ENCODE measurements around the gene NXPH1. TPM values are rescaled to one million over a fixed set of nuclear protein-coding genes. Genes with fewer than 3 reads are reported as not detected.

Gene NXPH1
- total and polyA plus RNA-seq, 7 donors: not detected

DNA sequence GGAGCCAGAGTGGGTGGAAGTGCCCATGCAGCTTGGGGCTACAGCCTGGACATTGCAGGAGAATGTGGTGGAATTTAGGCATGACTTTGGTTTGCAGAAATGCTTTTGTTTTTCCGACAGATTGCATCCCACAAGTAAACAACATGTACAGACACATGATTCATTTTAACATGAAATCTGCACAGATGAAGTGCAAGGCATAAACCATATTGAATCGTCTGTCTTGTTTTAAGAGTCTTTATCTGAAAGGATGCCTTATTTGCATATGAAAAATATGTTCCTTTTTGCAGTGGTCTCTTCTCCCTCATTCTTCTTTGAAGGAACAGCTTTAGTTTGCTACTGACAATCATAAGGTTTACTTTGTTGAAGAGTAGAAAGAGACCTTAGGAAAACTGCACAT, 94.9 kb downstream of the NXPH1 start:
- WGBS, 2 donors: 71 to 75% methylated on average over 2 of the region's 2 CpGs
- intact Hi-C loops (cut with DNase I): no loop called here
- Histone ChIP-seq H3K27me3 (no peaks in the 10 kb centered on the region), H3K4me3 (no peak overlapping the region), H3K27ac (no peak overlapping the region), H3K36me3 (no peaks in the 10 kb centered on the region), H3K4me1 (no peaks in the 10 kb centered on the region), H3K9me3 (peaks cover 0 to 10% (median 0%) of the 10 kb centered on the region in 4 donors)
- TF ChIP-seq POLR2AphosphoS5 (IDR thresholded peaks at IDR 0.05) (no peak), POLR2A (IDR thresholded peaks at IDR 0.05) (no peak), EP300 (IDR thresholded peaks at IDR 0.05) (no peak)
- TF ChIP-seq, protein P1, sequence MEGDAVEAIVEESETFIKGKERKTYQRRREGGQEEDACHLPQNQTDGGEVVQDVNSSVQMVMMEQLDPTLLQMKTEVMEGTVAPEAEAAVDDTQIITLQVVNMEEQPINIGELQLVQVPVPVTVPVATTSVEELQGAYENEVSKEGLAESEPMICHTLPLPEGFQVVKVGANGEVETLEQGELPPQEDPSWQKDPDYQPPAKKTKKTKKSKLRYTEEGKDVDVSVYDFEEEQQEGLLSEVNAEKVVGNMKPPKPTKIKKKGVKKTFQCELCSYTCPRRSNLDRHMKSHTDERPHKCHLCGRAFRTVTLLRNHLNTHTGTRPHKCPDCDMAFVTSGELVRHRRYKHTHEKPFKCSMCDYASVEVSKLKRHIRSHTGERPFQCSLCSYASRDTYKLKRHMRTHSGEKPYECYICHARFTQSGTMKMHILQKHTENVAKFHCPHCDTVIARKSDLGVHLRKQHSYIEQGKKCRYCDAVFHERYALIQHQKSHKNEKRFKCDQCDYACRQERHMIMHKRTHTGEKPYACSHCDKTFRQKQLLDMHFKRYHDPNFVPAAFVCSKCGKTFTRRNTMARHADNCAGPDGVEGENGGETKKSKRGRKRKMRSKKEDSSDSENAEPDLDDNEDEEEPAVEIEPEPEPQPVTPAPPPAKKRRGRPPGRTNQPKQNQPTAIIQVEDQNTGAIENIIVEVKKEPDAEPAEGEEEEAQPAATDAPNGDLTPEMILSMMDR (IDR thresholded peaks at IDR 0.05): no peak
- no peak for DNase-seq

- TF ChIP-seq POLR2A (IDR thresholded peaks at IDR 0.05) (no peak), EP300 (IDR thresholded peaks at IDR 0.05) (no peak), POLR2AphosphoS5 (IDR thresholded peaks at IDR 0.05) (no peak)
- TF ChIP-seq, protein P1 (IDR thresholded peaks at IDR 0.05): no peak
- Histone ChIP-seq H3K9me3 (no peaks in the 10 kb centered on the region), H3K4me1 (no peaks in the 10 kb centered on the region), H3K36me3 (no peaks in the 10 kb centered on the region), H3K27me3 (no peaks in the 10 kb centered on the region), H3K4me3 (no peak overlapping the region), H3K27ac (no peak overlapping the region)
- DNase-seq: no peak
- intact Hi-C loops (cut with DNase I): no loop called here
- 36 to 76% methylated on average over 2 of the region's 2 CpGs for WGBS, 2 donors
Observed at GRCh38 chr7:8531991-8532515, 98.6 kb downstream of the NXPH1 start.

DNA sequence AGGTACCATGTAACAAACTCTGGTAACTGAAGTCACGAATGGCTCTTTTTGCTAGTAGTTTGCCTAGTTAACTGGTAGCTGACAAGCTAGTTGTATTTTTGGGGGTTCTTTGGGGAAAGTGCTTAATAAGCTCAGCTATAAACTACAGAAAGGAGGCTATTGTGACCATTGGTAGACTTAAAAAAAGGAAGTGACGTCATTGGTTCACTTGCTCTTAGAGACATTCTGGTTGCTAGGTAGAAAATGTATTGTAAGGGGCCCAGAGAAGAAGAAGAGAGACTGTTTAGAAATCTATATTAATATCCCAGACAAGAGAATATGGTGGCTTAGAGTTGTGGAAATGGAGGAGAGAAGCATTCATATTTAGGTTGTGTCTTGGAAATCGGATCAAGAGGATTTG, 103.0 kb downstream of the NXPH1 start:
- no peak overlapping the region for H3K4me3 ChIP-seq
- WGBS, 2 donors: 85 to 88% methylated on average over 3 of the region's 3 CpGs
- TF ChIP-seq POLR2A (IDR thresholded peaks at IDR 0.05) (no peak), EP300 (IDR thresholded peaks at IDR 0.05) (no peak), POLR2AphosphoS5 (IDR thresholded peaks at IDR 0.05) (no peak)
- TF ChIP-seq, protein P1 (IDR thresholded peaks at IDR 0.05): no peak
- no peak overlapping the region for H3K27ac ChIP-seq
- no peaks in the 10 kb centered on the region for H3K9me3 ChIP-seq
- intact Hi-C loops (cut with DNase I): no loop called here
- no peaks in the 10 kb centered on the region for H3K27me3 ChIP-seq
- DNase-seq: no peak
- no peaks in the 10 kb centered on the region for H3K4me1 ChIP-seq
- H3K36me3 ChIP-seq: no peaks in the 10 kb centered on the region

GRCh38 chr7:8549046-8549445, 115.6 kb downstream of the NXPH1 start:
- Histone ChIP-seq H3K4me3 (no peak overlapping the region), H3K27me3 (no peaks in the 10 kb centered on the region), H3K9me3 (no peaks in the 10 kb centered on the region), H3K36me3 (no peaks in the 10 kb centered on the region), H3K4me1 (no peaks in the 10 kb centered on the region), H3K27ac (no peak overlapping the region)
- no peak for DNase-seq
- intact Hi-C loops (cut with DNase I): no loop called here
- WGBS, 2 donors: 75 to 78% methylated on average over 3 of the region's 3 CpGs
- no peak for TF ChIP-seq POLR2AphosphoS5 (IDR thresholded peaks at IDR 0.05)
- no peak for TF ChIP-seq EP300 (IDR thresholded peaks at IDR 0.05)
- TF ChIP-seq, protein P1 (IDR thresholded peaks at IDR 0.05): no peak
- no peak for TF ChIP-seq POLR2A (IDR thresholded peaks at IDR 0.05)

GRCh38 chr7:8560501-8560900, 127.1 kb downstream of the NXPH1 start:
- intact Hi-C loops (cut with DNase I): no loop called here
- DNase-seq: no peak
- TF ChIP-seq, protein P1 (IDR thresholded peaks at IDR 0.05): no peak
- TF ChIP-seq EP300 (IDR thresholded peaks at IDR 0.05) (no peak), POLR2A (IDR thresholded peaks at IDR 0.05) (no peak), POLR2AphosphoS5 (IDR thresholded peaks at IDR 0.05) (no peak)
- 72 to 78% methylated on average over 2 of the region's 2 CpGs for WGBS, 2 donors
- H3K27ac ChIP-seq: no peak overlapping the region
- no peaks in the 10 kb centered on the region for H3K27me3 ChIP-seq
- H3K4me1 ChIP-seq: no peaks in the 10 kb centered on the region
- H3K9me3 ChIP-seq: no peaks in the 10 kb centered on the region
- no peaks in the 10 kb centered on the region for H3K36me3 ChIP-seq
- H3K4me3 ChIP-seq: no peak overlapping the region

All from sigmoid colon (tissue), 7 donors.